ENCODE data around the gene S1PR3.

S1PR3 gene

GRCh38 chr9:89038382-89039103, 47.3 kb downstream of the S1PR3 start:
- H3K4me3 ChIP-seq (ENCODE audit: low read depth, low read length), result peak overlapping the region; percentile 10; the same call in 1 of the 2 replicates
- no peak for TF ChIP-seq CTCF (IDR thresholded peaks at IDR 0.05; ENCODE audit: low read depth, low read length)

DNA sequence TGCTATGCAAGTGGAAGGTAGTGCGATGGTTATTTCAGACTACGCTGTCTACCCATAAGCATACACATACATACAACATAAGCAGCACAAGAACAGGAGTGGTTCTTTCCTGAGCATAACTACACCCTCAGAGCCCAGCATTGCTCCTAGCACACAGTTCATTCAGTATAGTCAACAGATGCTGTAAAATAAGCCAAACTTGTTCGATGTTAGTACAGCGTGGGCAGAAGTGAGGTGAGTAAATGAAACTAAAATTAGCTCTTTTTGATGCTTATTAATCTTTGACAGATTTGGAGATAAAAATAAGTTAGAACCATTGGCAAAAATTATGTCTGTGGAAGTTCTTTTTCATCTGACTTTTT, 47.8 kb downstream of the S1PR3 start:
- H3K4me3 ChIP-seq (ENCODE audit: low read depth, low read length), result no peak overlapping the region; the same call in 1 of the 2 replicates
- no peak for TF ChIP-seq CTCF (IDR thresholded peaks at IDR 0.05; ENCODE audit: low read depth, low read length)

DNA sequence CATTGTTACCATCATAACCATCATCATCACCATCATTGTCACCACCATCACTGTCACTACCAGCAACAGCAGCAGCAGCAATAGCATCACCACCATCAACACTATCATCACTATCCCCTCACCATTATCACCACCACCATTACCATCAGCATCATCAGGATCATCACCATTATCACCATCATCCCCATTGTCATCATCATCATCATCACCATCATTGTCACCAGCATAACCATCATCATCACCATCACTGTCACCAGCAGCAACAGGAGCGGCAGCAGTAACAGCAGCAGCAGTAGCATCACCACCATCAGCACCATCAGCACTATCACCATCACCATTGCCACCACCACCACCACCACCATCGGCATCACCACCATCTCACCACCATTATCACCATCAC, 48.4 kb downstream of the S1PR3 start:
- no peak for TF ChIP-seq CTCF (IDR thresholded peaks at IDR 0.05; ENCODE audit: low read depth, low read length)
- no peak overlapping the region for H3K4me3 ChIP-seq (ENCODE audit: low read depth, low read length)

DNA sequence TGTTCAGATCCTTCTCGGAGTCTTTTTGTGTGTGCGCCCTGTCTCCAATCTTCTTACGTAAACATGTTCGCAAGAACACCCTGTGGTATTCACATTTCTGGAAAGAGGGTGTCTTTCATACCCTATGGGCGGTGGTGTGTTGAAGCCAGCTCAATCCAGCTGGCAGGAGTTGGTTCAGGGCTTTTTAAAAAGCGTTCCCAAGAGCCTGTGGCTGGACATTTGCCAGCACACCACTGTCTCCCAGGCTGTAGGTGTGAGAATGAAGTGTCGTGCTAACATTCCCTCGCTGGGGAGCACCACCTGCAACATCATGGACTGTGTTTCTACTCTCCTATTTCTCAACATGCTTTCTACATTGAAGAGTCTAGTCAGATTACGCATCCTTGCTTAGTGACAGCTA, 51.7 kb downstream of the S1PR3 start:
- no peak for TF ChIP-seq CTCF (IDR thresholded peaks at IDR 0.05; ENCODE audit: low read depth, low read length)

GRCh38 chr9:89044104-89044503, 52.8 kb downstream of the S1PR3 start:
- no peak overlapping the region for H3K4me3 ChIP-seq (ENCODE audit: low read depth, low read length)
- TF ChIP-seq CTCF (IDR thresholded peaks at IDR 0.05; ENCODE audit: low read depth, low read length), result no peak

More for the DNA sequence above, 51.7 kb downstream of the S1PR3 start:
- H3K4me3 ChIP-seq (ENCODE audit: low read depth, low read length), result no peak overlapping the region

- no peak for TF ChIP-seq CTCF (IDR thresholded peaks at IDR 0.05; ENCODE audit: low read depth, low read length)
Observed at GRCh38 chr9:89044881-89045280, 53.6 kb downstream of the S1PR3 start.

GRCh38 chr9:89046832-89047231, 55.6 kb downstream of the S1PR3 start:
- no peak overlapping the region for H3K4me3 ChIP-seq (ENCODE audit: low read depth, low read length)
- TF ChIP-seq CTCF (IDR thresholded peaks at IDR 0.05; ENCODE audit: low read depth, low read length), result no peak

More at GRCh38 chr9:89044881-89045280, 53.6 kb downstream of the S1PR3 start:
- no peak overlapping the region for H3K4me3 ChIP-seq (ENCODE audit: low read depth, low read length)
